Hindlimb muscle (tissue), 1 donor: ENCODE data around the gene SIRPG. TPM values are rescaled to one million over a fixed set of nuclear protein-coding genes. Genes with fewer than 3 reads are reported as not detected.
"Not testable (repeated sequence)": the region's sequence is repeated elsewhere in the genome, so short reads cannot be mapped to it uniquely, and the experiment has no call there.

Source experiments
- DNase-seq: peaks from one replicate; pipeline ENCODE4 v3.0.0-alpha.2; 2013
- polyA plus RNA-seq: library from polyadenylated mRNA; unstranded; fragments of 120-200 nt; gene quantifications from one replicate; pipeline ENCODE4 v1.2.1, GENCODE V29; 2013; ENCODE audit not compliant: insufficient read length

The SIRPG gene
- polyA plus RNA-seq, 1 donor, result not detected

DNA sequence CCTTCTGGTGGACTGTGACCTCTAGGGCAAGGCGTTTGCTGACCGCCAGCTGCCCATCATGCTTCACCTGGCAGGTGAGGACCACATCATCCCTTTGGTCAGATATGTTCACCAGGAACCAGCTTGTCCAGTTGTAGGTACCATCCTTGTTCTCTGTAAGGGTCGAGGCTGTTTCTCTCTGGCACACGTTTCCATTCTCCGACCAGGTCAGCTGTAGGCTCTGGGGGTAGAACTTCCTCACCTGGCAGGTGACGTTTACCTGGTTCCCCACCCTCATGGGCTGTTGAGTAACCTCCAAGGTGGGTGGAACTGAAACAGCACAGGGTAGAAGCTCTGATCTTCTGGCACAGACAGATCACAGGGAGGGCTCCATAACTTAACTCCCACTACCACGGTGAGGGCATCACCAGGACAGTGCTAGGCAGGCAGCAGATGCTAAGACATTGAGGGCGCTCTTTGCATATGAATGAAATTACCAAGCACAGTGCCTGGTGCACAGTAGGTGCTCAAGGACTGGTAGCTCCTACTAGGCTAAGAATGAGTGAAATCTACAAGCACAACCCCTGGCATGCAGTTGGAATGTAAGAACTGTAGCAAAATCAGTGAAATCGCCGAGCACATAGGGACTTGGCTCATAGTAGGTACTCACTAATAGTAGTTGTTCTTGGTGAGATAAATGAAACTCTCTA lies 22.1 kb downstream of the SIRPG start:
- no peak for DNase-seq

DNA sequence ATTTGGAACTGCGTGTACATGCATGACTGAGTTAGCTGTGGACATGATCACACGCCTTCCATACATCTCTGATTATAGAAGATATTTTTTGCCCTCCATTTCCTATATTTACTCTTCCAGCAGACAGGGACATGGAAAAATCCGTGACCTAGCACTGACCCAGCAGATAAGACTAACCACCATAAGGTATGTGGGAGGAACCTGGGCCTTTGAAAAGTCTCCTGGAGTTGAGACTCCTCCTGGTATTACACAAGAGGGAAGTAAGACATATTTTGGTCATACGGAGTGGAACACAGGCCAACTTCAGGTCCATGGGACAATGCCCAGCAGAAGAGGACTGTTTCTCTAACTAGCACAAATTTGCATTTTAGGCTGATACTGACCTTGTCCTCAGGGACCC lies 24.0 kb downstream of the SIRPG start:
- no peak for DNase-seq

DNA sequence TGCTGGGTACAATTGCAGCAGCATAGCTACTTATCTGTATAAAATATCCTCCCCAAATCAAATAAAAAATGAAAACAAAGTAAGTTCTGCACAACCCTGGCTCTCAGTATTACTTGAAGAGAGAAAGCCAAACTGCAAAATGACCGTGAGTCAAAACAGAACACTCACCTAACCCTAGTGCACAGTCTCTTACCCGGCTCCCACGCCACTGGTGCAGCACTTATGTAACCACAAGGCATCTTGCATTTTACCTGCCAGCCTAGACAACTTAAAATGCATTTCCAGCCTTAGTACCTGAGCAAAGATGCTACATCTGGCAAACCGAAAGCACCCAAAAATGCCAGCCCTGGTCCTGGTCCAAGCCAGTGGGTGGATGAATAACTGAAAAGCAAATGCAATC lies 25.4 kb downstream of the SIRPG start:
- no peak for DNase-seq

DNA sequence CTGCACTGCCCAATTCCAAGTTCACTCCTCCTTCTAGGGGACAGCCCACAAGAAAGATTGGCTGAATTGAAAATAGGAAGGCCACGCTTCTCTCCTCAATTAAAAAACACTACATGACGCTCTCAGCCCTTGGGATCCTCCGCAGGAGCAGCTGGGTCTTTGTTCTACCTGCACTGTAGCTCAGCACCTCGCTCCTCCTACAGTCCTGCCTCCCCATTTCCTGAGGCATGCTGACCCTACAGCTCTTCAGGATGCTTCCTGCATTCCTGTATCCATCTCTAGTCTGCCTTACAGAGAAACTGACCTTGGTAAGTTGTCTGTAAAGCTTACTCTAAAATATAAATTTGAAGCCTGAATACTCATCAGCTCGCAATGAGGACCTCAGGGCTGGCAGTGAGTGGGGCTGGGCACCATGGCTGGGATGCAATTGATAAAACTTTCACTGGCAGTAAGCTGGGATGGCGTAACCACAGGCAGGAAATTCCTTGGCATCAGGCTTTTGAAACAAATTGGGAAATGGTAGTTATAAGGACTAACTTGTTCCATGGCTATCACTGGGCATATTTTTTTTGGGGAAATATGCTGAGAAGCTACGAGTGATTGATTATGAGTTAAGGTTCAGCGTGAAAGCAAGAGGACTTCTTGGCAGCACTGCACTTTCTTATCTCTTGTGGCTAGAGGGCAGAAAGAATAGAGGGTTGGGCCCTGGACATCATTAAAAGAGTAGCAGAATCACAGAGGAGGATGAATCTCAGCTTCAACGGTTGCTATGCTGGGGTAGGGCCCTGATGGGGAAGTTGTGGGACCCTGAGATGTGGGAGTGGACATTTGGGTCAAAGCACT lies 26.0 kb downstream of the SIRPG start:
- DNase-seq, result no peak

DNA sequence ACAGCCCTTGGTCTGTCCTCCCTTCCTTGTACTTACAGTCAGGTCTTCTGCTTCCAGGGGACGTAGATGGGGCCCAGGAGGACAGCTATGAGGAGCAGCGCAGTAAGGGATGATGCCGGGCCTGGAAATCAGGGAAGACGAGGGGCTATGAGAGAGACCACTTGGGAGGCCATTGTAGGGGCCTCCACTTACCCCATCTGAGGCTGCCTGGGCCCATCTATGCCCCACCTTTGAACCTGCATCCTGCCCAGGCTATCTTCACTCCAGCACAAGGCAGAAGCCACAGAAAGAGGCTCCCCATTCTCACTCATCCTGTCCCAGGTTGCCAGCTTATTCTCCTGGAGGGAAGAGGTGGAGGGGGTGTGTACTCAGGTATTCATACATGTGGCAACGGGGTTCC lies 27.4 kb downstream of the SIRPG start:
- DNase-seq, result no peak

DNA sequence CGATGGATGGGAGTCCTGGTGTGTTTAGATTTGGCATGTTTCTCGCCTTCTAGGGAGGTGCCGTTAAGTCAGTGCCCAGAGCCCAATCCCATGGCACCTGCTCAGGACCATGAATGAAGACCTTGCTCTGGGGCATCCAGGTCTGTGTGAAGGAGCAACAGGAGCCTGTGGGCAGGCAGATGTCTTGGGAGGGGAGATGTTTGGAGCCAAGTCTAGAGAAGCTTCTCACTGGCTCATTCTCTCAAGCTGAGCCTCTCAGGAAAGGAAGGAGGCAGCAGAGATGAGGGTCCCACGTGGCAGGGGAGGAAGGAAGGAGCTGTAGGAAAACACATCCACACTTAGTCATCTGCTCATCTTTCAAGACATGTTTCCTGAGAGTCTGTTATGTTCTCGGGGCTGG lies 28.3 kb downstream of the SIRPG start:
- no peak for DNase-seq

DNA sequence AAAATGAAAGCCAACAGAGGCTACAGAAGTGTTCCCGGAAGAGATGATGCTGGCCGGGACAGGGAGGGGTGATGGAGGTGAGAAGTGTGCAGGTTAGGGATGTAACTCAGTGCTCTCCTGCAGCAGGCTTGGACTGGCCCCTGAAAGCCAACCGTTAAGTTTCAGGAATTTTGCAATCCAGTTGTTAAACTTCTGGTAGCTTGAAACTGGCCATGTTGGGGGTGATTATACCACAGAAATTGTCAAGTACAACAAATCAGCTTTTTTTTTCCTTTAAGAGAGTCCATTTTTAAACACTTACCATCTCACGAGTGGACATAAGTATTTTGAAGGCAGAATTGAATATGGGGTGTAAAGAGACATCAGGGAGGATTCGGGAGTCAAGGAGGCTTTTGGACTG lies 29.0 kb downstream of the SIRPG start:
- no peak for DNase-seq

DNA sequence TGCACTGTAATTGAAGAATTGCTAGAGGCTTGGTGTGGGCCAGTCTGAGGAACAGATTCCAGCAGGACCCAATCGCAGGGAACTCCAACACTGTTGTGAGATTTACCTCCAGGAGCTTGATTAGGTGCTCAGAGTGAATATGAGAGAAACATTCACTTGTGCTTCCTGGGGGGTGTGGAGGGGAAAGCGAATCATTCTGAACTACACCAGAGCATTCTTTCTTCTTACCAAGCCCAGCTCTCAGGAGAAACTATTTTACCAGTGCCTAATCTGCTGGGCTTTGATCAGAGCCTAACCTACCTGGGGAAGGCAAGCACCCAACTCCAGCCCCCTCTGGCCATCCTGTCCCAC lies 30.4 kb downstream of the SIRPG start:
- DNase-seq, result no peak

DNA sequence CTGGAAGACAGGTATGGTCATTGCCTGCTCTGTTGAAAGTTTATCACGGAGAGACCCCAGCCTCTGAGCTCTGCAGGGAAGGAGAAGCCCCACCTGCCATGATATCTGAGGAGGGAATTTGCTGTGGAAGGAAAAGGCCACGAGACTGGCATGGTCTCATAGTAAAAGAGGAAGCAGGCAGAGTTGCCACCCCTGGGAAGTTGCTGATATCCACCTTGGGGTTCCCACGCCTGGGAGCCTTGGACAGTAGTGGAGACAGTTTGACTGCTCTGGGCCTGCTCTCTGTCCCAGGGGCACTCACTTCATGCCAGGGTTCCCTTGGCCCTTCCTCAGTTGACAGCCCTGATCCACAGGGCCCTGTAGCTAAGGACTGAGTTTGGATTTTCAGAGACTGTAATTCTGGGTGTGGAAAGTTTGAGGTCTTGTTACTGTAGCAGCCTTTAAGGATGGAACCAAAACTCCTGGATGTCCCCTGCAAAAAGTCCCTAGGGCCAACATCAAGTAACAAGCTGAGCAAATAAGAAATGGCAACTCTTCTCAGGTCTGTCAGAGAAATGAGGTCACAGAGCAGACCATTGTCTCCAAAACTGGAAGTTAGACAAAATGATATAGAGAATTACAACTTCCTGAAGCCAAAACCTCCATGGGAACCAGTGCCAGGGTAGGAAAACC lies 30.9 kb downstream of the SIRPG start:
- DNase-seq, result no peak

DNA sequence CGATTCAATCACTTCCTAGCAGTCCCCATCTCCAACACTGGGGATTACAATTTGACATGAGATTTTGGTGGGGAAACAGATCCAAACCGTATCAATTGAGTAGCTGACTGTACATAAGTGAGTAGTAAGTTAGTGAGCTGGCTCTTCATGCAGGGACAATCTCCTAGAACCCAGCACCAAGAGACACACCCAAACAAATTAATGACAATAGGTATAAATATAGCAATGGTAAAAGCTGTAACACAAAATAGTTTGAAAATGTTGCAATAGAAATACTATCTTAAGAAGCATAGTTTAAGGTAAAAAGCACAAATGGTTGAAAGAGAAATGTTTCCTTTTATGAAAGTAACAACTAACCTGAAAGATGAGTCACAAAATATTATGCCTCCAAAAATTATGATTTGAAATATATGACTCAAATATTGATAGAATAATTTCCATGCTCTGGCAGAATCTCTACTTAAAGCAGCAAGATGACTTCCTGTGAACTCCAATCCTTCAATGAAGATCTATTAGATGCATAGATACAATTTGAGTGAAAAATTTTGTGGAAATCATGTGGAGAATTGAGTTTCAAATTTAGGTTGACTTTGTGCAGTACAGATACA lies 32.4 kb downstream of the SIRPG start:
- no peak for DNase-seq

DNA sequence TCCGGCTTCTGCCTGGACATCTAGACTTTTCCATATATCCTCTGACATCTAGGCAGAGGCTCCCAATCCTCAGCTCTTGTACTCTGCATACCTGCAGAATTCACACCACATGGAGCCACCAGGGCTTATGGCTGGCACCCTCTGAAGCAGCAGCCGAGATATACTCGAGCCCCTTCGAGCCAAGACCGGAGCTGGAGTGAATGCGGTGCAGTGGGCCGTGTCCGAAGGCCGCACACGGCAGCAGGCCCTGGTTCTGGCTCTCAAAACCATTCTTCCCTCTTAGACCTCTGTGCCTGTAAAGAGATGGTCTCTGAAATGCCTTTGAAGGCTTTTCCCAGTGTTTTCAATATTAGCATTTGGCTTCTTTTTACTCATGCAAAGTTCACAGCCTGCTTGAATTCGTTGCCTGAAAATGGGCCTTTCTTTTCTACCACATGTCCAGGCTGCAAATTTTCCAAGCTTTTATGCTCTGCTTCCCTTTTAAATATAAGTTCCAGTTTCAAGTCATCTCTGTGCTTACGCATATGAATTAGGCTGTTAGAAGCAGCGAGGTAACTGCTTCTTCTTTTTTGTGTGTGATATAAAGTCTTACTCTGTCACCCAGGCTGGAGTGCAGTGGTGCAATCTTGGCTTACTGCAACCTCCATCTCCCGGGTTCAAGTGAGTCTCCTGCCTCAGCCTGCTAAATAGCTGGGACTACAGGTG lies 33.9 kb downstream of the SIRPG start:
- DNase-seq, result no peak

DNA sequence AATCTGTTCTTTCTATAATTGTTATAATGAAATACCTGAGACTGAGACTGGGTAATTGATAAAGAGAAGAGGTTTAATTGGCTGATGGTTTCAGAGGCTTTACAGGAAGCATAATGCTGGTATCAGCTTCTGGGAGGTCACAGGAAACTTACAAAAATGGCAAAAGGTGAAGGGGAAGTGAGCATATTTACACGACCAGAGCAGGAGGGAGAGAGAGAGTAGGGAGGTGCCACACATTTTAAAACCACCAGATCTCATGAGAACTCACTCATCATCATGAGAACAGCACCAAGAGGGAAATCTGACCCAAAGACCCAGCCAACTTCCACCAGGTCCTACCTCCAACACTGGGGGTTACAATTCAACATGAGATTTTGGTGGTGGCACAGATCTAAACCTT lies 35.1 kb downstream of the SIRPG start:
- no peak for DNase-seq

DNA sequence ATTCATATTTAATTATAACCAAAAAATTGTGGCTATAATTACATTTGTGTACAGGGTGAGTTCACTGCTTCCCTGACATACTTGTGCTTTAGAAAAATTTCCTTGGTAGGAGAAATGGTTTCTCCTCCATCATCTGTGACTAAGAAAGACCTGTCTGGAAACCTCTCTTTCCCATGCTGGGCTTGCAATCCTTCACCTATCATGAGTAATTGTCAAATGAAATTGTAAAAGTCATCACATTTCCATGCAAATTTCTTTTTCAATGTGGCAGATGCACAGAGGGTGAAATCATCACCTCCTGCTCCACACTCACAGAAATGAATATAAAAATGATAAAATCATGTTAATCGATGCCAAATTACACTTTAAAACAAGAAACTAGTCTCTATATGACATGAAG lies 36.3 kb downstream of the SIRPG start:
- DNase-seq, result no peak

DNA sequence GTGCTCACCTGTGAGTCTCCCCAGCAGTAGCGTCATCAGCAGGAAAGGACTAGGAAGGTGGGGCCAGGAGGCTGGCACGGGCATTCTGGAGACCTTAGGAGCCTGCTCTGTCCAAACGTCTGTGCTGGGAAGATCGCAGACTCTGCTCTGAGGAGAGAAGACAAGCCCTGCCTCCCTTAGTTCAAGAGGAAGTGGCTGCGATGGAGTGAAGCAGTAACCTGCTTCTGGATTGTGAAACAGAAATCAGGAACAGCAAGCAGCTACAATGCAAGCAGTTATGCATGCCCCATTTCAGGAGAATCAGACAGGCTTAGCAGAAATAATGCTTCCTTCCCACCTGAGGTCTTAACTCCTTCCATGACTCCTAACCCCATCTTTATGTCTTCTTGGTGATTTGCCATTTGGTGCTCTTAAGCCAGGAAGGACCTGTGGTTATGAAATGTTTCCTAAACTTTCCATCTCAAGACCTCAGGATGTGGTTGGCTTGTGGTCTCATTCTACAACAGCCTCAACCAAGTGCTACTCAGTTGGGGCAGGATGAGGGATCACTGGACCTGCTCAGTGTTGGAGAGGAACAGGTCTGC lies 37.6 kb downstream of the SIRPG start, which contains the start of gene SIRPB1:
Gene SIRPB1, minus strand, starts transcription at position 149 of the 584 bp plus-strand sequence. Its CDS starts 65 bp downstream, at position 84.
- no peak for DNase-seq

DNA sequence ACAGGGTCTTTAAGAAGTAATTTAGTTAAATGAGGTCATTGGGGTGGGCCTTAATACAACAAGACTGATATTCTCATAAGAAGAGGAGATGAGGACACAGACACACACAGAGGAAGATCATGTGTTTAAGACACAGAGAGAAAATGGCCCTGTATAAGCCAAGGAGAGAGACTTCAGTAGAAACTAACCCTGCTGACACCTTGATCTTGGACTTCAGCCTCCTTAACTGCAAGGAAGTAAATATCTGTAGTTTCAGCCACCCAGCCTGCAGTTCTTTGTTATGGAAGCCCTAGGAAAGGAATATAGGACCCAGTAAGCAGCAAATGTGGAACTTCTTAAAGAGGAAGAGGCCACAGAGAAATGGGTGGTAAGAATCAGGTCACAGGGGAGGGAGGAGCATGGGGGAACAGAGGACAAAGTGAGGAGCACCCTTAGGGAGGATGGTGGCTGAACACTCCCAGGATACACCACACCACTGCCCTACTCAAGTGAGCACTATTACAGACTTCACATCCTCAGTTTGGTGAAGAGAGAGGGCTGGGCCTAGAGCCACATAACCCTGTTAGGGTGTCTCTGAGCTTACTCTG lies 38.5 kb downstream of the SIRPG start:
- DNase-seq, result no peak

DNA sequence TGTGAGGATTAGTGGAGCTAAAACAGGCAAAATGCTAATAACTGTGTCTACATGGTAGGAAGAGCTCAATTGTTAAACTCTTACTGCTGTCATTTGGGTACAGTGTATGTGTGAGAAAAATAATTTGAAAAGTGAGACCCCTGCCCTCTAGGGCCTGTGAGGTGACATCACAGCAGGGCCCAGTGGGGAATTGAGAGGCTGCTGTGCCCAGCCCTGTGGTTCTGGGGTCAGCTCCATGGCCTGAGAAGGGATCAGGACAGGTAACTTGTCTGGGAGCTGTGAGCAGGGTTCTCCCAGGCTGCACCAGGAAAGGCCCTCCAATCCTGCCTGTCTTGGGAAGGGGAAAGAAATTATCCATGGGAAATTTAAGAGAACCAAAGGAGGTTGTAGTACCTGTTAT lies 39.1 kb downstream of the SIRPG start:
- no peak for DNase-seq

DNA sequence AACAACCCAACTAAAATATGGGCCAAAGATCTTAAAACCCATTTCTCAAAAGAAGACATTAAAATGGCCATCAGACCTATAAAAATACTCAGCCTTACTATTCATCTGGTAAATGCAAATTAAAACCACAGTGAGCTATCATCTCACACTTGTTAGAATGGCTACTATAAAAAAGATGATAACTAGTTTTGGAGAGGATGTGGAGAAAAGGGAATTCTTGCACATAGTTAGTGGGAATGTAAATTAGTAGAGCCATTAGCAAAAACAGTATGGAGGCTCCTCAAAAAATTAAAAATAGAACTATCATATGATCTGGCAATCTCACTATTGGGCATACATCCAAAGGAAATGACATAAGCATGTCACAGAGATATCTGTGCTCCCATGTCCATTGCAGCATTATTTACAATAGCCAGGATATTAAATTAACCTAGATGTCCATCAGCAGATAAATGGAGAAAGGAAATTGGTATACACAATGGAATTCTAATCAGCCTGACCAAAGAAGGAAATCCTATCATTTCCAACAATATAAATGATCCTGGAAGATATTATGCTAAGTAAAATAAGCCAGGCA lies 40.6 kb downstream of the SIRPG start:
- DNase-seq, result no peak

DNA sequence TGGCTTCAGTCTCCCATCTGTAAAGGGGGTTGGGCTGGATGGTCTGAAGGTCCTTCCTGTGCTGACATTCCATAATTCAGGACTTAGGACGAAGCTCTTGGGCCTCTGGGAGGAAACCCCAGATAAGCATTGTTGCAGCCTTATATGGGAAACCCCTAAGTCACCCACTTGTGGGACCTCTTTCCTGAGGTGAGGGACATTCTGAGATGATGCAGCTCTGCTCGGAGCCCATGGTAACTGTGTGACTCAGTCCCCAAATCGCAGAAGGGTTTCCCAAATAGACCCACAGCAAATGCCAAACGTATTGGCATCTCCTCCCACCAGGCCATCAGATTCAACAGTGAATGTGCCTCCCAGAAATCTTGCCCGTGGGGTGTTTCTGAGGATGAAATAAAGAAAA lies 47.2 kb downstream of the SIRPG start:
- DNase-seq, result not testable (repeated sequence)

DNA sequence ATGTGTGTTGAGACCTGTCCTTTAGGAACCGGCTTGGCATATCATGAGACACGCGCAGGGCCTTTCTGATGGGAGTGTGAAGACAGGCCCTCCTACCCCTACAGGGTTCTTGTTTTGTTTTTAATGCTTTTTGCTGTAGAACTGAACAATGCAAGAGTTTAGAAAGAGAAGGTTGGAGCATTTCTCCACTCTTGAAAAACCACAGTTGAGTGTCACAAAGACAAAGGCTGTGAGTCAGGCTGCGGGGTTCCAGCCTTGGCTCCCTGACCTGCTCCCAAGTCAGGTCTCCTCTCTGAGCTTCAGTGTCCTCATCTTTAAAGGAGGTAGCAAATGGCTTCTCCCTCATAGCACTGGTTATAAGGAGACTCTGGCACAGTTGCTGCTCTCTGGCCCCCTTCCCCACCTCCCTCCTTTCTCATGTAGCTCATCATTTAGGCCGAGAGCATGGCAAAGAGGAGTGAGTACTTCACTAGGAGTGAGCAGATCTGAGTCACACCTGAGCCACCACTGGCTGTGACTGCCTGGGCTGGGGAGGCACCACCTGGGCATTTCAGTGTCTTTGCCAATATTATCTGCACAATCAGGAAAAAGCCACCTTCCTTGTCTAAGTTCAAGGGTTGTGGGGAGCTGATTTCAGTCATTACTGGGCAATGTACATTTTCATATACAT lies 48.8 kb downstream of the SIRPG start:
- not testable (repeated sequence) for DNase-seq

DNA sequence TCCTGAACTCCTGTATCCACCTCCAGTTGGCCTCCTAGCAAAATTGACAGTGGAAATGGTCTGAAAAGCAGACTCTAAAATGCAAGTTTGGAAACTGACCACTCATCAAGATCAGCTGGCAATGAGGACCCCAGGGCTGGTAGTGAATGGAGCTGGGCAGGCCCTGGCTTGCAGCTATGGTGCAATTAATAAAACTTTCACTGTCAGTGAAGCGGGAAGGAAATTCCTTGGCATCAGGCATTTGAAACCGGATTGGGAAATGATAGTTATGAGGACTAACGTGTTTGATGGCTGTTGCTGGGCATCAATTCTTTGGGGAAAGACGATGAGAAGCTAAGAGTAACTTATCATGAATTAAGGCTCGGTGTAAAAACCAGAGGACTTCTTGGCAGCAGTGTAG lies 56.8 kb downstream of the SIRPG start:
- DNase-seq, result no peak

DNA sequence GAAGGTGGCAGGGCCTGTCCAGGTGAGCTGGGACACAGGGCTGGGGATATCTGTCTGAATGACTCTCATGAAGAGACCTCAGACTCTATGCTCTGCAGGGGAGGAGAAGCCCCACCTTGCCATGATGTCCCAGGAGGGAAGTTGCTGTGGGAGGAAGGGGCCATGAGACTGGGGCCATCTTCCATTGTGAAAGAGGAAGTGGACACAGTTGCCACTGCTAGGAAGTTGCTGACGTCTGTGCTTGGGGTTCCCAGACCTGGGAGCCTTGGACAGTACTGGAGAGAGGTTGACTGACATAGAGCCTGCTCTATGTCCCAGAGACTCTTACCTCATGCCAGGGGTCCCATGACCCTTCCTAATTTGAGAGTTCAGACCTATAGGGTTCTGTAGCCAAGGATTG lies 62.2 kb downstream of the SIRPG start:
- DNase-seq, result no peak
